ENCODE measurements around the gene HSD17B12.

GRCh38 chr11:43895601-43896000, 215.1 kb downstream of the HSD17B12 start:
- no peak for TF ChIP-seq AKAP8 (CRISPR knock-in tag; IDR thresholded peaks at IDR 0.05)
- no peak for TF ChIP-seq ZNF253 (CRISPR knock-in tag; IDR thresholded peaks at IDR 0.05; ENCODE audit: borderline replicate concordance)
- TF ChIP-seq CTCF (CRISPR knock-in tag; IDR thresholded peaks at IDR 0.05): no peak
- TF ChIP-seq RNF2 (conservative IDR thresholded peaks at IDR 0.05; ENCODE audit: low read depth): no peak
- TF ChIP-seq FOXK2 (IDR thresholded peaks at IDR 0.05): no peak
- TF ChIP-seq E2F5 (CRISPR knock-in tag; conservative IDR thresholded peaks at IDR 0.05): no peak
- TF ChIP-seq ZNF687 (CRISPR knock-in tag; IDR thresholded peaks at IDR 0.05): no peak
- TF ChIP-seq SIN3A (IDR thresholded peaks at IDR 0.05; ENCODE audit: borderline replicate concordance, low read depth, low read length): no peak
- TF ChIP-seq EP300 (IDR thresholded peaks at IDR 0.05; ENCODE audit: low read depth in 2 of 2, low read length in 2 of 2): no peak
- no peak for TF ChIP-seq EP300 (CRISPR knock-in tag; IDR thresholded peaks at IDR 0.05; ENCODE audit: borderline replicate concordance)
- TF ChIP-seq ISX (CRISPR knock-in tag; conservative IDR thresholded peaks at IDR 0.05): no peak
